K562 (cell line): ENCODE data around the gene FAM78B.

Experiments
- ATF7 ChIP-seq: fragments of 450-650 bp; IDR thresholded peaks from 2 replicates; pipeline ENCODE4 v1.7.1; 2014; ENCODE audit warnings: mild to moderate bottlenecking, moderate library complexity
- CREM ChIP-seq: IDR thresholded peaks from 2 replicates; pipeline ENCODE4 v1.6.1; 2014; ENCODE audit warnings: antibody characterized with exemption, low read depth
- CTCF ChIP-seq, 3 experiments: IDR thresholded peaks in 2 of 3; conservative IDR thresholded peaks in 1 of 3; 2 replicates each; pipeline ENCODE4 v1.5.1; 2011 to 2012; ENCODE audit warnings: low read length in 3 of 3, mild to moderate bottlenecking in 3 of 3, control low read depth in 2 of 3, improper control_type of control experiment in 1 of 3, inconsistent platforms in 1 of 3, low read depth in 1 of 3, mixed read lengths in 1 of 3, moderate library complexity in 1 of 3; ENCODE audit not compliant: insufficient read depth in 2 of 3
- FIP1L1 ChIP-seq: fragments of 200-400 bp; formaldehyde crosslinking; IDR thresholded peaks from 2 replicates; pipeline ENCODE4 v1.6.1; 2018; ENCODE audit warnings: mild to moderate bottlenecking, low read depth, low read length; ENCODE audit not compliant: poor library complexity, severe bottlenecking
- MTF1 ChIP-seq: fragments of 250-450 bp; sonication (Bioruptor Pico); IDR thresholded peaks from 2 replicates; pipeline ENCODE4 v1.9.0; 2021; ENCODE audit warnings: moderate library complexity, mild to moderate bottlenecking, inconsistent platforms, borderline replicate concordance
- POLR2AphosphoS5 ChIP-seq: IDR thresholded peaks from 2 replicates; pipeline ENCODE4 v1.6.1; 2011; ENCODE audit warnings: mild to moderate bottlenecking, low read depth, low read length, moderate library complexity; ENCODE audit not compliant: control insufficient read depth, insufficient read depth
- RBM14 ChIP-seq: fragments of 200-400 bp; formaldehyde crosslinking; IDR thresholded peaks from 2 replicates; pipeline ENCODE4 v1.6.1; 2018; ENCODE audit warnings: low read depth, mild to moderate bottlenecking, low read length, moderate library complexity, borderline replicate concordance; ENCODE audit not compliant: insufficient read depth
- SPI1 ChIP-seq: IDR thresholded peaks from 2 replicates; pipeline ENCODE4 v1.6.1; 2011; ENCODE audit warnings: low read depth, low read length, control low read depth, borderline replicate concordance
- THRB ChIP-seq: fragments of 450-650 bp; formaldehyde crosslinking; conservative IDR thresholded peaks from 2 replicates; pipeline ENCODE4 v1.4.0; 2022; ENCODE audit warnings: mild to moderate bottlenecking, missing genetic modification characterization

GRCh38 chr1:166119471-166119965 lies 47.3 kb downstream of the FAM78B start:
- TF ChIP-seq ATF7 (no peak), MTF1 (CRISPR knock-in tag) (no peak), POLR2AphosphoS5 (no peak), RBM14 (no peak), FIP1L1 (no peak), CREM (no peak), CTCF (IDR thresholded peaks at IDR 0.05 in 2 of 3, conservative IDR thresholded peaks at IDR 0.05 in 1 of 3; ENCODE audit: insufficient read depth in 2 of 3, low read depth in 1 of 3, low read length in 3 of 3) (no peak), THRB (no peak), SPI1 (no peak)
